IPS-18c (cell line): Measurements from ENCODE around the gene MOCS3.
A peak's percentile ranks its signal among the peaks of the same experiment; 100 is the strongest.

Source experiments
- H3K4me3 ChIP-seq: 2 replicates; pipeline ENCODE4 v1.7.0; 2013; ENCODE audit warnings: low read depth, mild to moderate bottlenecking, low read length, moderate library complexity; ENCODE audit not compliant: insufficient read depth
- H3K9me3 ChIP-seq: one replicate; pipeline ENCODE4 v1.6.1; 2013; ENCODE audit warnings: mild to moderate bottlenecking, low read length, moderate library complexity; ENCODE audit not compliant: control insufficient read depth, insufficient read depth

MOCS3 gene

DNA sequence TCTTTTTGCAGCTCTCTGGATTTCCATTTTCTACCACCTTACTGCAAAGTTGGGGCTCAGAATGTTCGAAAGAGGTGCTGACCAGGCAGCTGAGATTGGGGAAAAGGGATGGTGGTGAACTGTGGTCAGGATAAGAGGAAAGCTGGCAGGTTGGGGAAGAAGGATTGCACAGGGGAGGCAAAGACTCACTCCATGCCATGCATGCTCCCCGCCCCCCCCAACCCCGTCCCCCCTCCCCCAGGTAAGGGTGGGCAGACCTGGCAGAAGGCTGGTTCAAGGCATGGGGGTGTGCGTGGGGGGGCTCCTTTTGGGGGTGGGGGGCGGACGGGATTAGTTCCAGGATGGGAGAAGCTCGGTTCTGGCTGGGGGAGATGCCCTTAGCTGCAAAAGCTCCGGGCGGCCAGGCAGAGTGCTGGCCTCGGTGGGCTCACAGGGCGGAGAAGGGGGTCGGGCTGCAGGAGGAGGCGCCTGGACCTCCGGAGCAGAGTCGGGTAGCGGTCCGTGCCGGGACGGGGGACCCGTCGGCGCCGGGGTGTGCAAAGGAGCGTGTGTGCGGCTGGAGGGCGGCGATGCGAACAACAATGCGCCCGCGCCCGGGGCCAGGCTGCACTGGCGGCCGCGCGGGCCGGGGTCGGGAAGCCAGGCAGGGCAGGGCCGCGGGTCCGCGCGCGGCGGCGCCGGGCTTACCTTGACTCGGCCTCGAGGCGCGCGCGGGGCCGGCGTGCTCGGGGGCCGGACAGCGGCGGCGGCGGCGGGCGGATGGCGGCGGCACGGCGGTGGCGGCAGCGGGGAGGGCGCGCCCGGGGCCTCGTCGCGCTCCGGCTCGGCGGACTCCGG lies 28.3 kb upstream of the MOCS3 start:
- H3K4me3 ChIP-seq: peak overlapping the region; percentile 81
- H3K9me3 ChIP-seq: no peaks in the 10 kb centered on the region

DNA sequence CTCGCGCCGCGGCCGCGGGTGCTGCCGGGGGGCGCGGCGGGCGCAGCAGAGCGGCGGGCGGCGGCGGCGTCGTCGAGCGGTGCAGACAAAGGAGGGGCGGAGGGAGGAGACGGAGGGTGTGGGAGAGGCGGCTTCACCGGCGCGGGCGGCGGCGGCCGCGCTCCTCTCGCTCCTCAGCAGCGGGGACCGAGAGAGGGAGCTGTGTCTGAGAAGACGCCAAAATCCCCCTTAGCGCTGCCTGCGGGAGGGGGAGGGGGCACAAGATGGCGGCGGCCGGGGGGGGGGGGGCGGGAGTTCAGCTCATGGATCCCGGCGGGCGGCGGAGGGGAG lies 27.7 kb upstream of the MOCS3 start:
- Histone ChIP-seq H3K4me3 (peak overlapping the region; percentile 39; the same call in 1 of the 2 replicates), H3K9me3 (no peaks in the 10 kb centered on the region)

GRCh38 chr20:50931306-50932015 lies 27.2 kb upstream of the MOCS3 start, which contains the start of gene ADNP:
Gene ADNP (minus strand): TSS chr20:50931437. CDS start chr20:50903996, 27,441 bp downstream.
- Histone ChIP-seq H3K9me3 (no peaks in the 10 kb centered on the region), H3K4me3 (peak within 1 kb of the TSS; percentile 68)

DNA sequence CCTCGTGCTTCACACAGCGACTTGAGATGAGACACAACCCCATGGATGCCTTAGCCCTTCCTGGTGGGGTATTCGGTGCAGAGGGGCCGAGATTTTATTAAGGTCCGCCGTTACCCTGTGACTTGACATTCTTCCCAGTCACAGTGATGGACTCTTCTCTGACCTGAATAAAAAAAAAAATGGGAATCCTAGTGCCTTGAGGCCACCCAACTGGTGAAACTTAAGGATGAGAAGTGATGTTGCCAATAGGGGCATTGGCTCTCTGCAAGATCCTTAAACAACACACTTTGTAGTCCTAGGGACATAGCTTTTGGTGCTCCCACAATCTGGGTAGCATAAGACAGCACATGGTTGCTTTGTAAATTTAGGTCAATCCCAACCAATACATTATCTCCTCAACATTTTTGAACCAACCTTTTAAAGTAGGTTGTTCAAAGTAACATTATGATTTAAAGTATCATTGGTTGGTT lies 26.6 kb upstream of the MOCS3 start:
- Histone ChIP-seq H3K4me3 (peak overlapping the region; percentile 15; the same call in 1 of the 2 replicates), H3K9me3 (no peaks in the 10 kb centered on the region)

- H3K4me3 ChIP-seq: no peak overlapping the region
Observed at GRCh38 chr20:50932691-50933280, 25.8 kb upstream of the MOCS3 start.

GRCh38 chr20:50933589-50933988 lies 25.0 kb upstream of the MOCS3 start:
- Histone ChIP-seq H3K4me3 (no peak overlapping the region), H3K9me3 (no peaks in the 10 kb centered on the region)

More at GRCh38 chr20:50932691-50933280, 25.8 kb upstream of the MOCS3 start:
- H3K9me3 ChIP-seq: no peaks in the 10 kb centered on the region

GRCh38 chr20:50943069-50943468 lies 15.5 kb upstream of the MOCS3 start:
- H3K9me3 ChIP-seq: no peaks in the 10 kb centered on the region
- H3K4me3 ChIP-seq: no peak overlapping the region

- H3K4me3 ChIP-seq: no peak overlapping the region
- H3K9me3 ChIP-seq: no peaks in the 10 kb centered on the region
Observed at GRCh38 chr20:50948132-50948785, 10.4 kb upstream of the MOCS3 start.

DNA sequence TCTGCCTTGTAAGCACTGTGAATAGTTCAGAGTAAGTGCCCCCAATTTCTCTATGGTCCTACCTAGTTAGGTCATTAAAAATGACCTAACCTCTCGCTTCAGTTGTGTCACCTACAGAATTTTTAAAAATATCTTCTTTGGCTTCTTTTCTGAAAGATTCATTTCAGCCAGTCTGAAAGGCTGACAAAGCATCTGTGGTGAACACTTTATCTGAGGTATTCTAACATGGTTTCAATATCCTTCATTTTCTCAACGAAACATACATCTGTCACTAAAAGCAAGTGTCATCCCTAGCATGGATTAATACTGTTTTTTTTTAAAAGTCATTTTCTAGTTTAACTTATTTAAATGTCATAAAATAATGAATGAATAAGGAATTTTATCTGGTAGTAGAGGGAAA lies 5.4 kb upstream of the MOCS3 start:
- Histone ChIP-seq H3K9me3 (no peaks in the 10 kb centered on the region), H3K4me3 (no peak overlapping the region)

DNA sequence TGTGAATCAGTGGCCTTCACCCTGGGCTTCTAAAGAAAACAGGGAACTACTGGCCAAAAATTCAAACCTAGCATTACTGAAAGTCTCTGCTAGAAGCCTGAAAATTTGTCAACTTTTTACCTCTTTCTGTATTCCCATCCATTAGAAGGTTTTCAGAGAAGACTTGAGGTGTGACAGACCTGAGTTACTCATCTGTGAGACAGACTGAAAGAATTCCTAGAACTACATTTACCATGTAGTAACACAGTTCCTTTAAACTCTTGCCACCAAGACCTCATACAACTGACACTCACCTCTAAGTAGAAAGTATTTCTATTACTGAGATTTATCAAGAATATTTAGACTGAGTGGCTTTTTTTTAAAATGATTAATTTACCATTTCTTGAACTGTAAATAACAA lies 4.8 kb upstream of the MOCS3 start:
- no peak overlapping the region for H3K4me3 ChIP-seq

GRCh38 chr20:50957276-50957675 lies 1.3 kb upstream of the MOCS3 start:
- Histone ChIP-seq H3K9me3 (no peaks in the 10 kb centered on the region), H3K4me3 (peak overlapping the region; percentile 65)

More for the DNA sequence above, 4.8 kb upstream of the MOCS3 start:
- H3K9me3 ChIP-seq: no peaks in the 10 kb centered on the region

DNA sequence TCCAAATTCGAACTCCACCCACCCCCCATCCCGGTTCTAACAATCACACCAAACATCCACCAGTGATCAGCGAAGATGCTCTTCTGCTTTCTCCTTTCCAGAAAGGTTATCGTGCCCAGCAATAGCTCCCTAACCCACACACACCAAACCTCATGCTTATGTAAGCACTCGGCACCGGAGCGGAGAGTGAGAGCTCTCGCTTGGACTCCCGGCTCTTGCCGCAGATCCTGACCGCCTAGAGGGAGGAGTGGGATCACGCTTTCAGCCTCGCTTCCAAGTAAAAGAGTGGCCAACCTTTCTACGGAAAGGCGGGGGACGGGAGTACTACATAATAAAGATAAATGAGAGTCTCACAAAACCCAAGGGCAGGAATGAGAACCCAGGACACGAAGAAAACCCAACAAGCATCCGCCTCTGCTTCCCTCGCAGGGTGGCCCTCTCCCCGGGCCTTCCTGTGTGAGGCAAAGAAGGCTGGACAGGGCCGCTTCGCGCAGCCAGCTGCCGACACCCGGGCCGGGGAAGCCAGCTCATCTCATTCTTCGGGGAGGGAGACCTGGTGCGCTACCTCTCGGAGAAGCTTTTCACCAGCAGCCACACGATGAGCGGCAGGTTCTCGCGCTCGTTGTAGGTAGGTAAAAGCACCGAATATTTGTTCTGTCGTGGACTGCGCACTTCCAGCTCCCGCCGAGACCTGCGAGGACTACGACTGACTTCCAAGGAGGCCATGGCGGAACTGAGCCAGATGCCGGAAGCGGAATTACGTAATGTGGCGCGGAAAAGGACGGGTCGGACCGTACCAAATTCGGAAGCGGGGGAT lies 612 bp upstream of the MOCS3 start, which contains the start of gene DPM1:
DPM1 (minus strand) TSS at position 735 of the 817 bp plus-strand sequence; CDS start at position 726, 9 bp downstream.
- H3K9me3 ChIP-seq: no peaks in the 10 kb centered on the region
- peak within 1 kb of the TSS; percentile 65 for H3K4me3 ChIP-seq

- peak overlapping the region; percentile 65 for H3K4me3 ChIP-seq
- H3K9me3 ChIP-seq: no peaks in the 10 kb centered on the region
Observed at GRCh38 chr20:50959543-50960126, 1.0 kb downstream of the MOCS3 start.

DNA sequence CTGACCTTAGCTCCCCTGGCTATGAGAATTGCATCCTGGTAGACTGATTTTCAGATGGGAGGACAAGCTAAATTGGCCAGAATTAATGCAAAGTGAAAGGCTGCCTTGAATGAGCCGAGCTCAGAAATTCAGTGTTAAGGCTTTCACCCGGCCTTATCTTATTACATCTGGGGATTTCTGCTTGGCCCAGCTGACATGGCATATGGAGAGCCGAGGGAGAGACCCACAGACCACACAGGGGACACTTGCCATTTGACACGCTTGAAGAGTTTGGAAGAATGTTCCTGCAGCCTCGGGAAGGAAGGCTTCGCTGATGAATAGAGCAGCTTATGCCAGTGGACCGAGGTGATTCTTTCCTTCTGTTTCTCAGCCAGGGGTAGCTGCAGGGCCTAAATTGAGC lies 9.0 kb downstream of the MOCS3 start:
- peaks cover 3% of the 10 kb centered on the region for H3K9me3 ChIP-seq
- no peak overlapping the region for H3K4me3 ChIP-seq

- Histone ChIP-seq H3K4me3 (no peak overlapping the region), H3K9me3 (peaks cover 3% of the 10 kb centered on the region)
Observed at GRCh38 chr20:50968289-50968688, 9.7 kb downstream of the MOCS3 start.

- H3K9me3 ChIP-seq: peaks cover 3% of the 10 kb centered on the region
- no peak overlapping the region for H3K4me3 ChIP-seq
Observed at GRCh38 chr20:50969435-50969834, 10.8 kb downstream of the MOCS3 start.
